Midbrain (tissue), 1 donor: ENCODE results near the gene NOL4L.

Source experiments
- DNase-seq: peaks from one replicate; lab custom pipeline; 2025; lab: John Stamatoyannopoulos, UW

Gene NOL4L

DNA sequence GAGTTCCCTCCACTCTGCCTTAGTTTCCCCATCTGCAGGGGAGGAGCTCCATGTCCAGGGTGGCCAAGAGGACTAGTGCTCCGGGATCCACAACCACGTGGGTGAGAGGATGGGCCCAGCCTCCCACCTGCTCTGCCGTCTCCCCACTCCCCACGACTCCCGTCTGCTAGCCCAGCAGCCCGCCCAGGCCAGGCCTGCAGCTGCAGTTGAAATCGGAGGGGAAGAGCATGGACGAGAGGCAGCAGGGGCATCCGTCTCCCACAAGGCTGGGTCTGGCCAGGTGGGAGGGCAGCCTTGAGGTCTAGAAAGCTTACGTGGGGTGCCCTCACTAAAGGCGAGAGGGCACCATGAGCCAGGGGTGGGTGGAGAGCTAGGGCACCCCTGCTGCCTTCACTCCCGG is 8.6 kb downstream of the NOL4L start:
- no peak for DNase-seq

DNA sequence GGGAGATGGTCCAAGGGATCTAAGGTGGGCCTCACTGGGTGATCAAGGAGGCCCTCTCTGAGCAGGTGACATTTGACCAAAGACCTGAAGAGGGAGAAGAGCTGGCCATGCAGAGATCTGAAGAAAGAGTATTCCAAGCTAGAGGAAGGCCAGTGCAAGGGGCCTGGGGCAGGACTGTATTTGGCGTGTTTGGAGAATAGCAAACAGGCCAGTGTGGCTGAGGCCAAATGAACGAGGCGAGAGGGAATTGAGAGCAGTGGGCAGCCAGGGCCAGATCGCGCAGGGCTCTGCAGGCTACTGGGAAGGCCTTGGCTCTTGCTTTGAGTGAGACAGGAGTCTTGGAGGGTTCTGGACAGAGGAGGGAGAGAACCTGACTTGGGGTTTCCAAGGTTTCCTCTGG is 9.3 kb downstream of the NOL4L start:
- no peak for DNase-seq

DNA sequence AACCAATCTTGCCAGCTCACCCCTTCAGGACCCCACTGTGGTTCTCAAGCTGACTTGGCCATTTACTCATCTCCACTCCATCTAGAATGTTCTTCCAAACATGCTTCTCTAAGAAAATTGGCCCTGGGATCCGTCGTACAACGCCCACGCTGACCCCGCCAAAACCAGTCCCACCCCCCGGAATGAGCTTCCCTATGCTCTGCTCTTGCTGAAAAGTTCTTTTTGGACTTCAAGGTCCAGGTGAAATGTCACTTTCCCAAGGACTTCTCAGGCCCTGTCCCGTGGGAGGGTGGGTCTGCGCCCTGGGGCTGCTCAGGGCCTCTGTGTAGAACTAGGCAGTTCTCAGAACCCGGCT is 9.9 kb downstream of the NOL4L start:
- DNase-seq: no peak

DNA sequence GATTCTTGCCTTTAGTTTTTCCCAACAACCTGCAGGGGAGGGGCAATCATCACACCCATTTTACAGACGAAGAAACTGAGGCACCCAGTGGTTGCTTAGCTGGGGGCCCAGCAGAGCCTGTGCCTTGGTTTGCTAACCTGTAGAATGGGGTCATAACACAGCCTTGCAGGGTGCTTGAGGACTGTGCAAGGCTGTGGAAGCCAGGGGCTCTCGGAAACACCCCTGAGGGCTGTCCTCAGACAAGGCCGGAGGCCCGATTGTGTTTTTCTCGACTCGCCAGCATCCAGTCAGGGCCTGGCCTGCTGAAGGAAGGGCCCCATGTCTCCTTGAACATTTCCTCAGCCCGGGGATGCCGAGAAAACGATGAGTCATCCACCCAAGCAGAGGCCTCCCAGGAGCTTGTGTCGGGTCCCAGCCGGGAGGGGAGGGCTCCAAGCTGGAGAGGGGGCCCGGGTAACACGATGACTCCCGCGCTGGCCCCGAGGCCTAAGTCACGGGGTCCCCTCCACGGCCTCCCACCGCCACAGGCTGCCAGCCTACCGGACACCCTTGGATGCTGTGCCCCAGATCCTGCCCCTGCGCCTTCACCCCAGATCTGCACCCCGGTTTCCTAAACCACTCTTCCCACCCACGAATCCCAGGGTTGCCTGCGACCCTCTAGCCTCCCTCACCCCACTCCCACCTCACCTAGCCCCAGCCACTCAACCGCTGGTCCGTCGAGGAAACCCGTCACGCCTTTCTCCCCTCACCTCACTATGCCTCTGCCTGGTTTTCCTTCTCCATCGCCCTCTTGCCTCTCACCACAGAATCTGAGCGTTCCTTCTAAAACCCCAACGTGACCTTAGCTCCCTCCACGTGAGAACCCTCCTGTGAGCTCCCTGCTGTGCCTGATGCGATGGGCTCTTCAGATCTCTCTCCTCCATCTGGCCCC is 10.6 kb downstream of the NOL4L start:
- DNase-seq: peak; percentile 6

DNA sequence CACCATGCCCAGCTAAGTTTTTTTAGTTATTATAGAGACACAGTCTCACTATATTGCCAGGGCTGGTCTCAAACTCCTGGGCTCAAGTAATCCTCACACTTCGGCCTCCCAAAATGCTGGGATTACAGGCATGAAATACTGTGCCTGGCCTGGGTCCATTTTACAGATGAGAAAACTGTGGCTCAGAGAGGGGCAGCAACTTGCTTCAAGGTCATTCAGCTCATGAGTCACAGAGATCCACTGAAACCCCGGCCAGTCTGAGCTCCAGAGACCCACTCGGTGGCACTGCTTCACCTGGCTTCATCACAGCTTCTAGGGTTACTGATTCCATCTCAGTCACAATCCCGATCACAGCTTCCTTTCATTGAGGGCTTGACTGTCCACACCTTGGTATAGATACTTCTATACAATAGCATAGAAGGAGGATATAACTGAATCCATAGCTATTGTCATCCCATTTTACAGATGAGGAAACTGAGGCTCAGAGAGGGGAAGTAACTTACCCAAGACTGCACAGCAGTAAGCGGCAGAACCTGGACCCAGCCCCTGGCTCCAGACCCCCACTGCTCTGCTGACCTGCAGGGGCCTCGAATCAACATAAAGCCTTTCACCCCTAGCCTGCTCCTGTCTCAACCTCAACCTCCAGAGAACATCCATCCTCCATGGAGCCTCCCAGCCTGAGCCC is 11.8 kb downstream of the NOL4L start:
- DNase-seq: no peak

DNA sequence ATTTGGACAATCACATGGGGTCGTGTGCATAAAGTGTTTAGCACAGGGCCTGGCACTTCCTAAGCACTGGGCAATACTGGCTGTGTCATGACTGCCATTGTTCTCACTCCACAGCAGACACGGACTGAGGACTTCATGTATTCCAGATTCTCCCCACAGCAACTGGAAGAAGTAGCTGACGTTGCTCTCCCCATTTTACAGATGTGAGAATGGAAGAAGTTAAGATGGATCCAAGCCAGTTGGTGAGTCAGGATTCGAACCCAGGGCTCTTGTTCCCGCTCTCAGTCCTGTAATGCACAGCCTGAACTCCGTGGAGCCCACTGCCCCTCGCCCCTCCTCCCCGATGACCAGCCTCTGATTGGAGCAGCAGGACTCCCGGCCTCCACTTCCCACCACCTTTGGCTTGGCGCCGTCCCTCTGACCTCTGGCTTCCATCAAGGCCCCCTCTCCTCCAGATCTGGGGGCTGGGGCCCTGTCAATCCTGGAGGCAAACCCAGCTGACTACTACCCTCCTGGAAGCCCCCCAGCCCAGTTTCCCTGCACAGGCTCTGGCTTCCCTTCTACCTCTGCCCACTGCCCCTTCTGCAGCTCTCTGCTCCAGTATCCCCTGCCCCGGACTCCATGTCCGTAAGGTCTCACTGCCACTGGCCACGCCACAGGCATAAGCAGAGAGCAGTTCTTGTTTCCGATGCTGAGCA is 12.7 kb downstream of the NOL4L start:
- DNase-seq: no peak

DNA sequence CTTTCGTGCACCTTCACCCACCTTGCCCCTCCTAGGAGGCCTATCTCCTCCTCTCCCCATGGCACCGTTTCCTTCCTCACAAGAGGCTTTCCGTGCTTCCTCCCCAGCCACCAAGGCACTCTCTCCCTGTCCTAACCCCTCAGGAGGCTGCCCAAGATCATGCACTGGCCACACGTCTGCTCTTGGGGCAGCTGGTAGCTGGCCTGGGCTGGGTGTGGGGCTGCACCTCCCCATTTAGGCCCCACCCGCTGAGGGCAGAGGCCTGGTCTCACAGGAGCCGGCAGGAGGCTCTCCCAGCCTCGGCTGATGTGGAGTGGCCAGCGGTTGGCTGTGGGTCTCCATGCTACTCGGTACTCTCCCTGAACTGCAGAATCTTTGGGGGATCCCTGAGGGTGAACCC is 13.6 kb downstream of the NOL4L start:
- no peak for DNase-seq

DNA sequence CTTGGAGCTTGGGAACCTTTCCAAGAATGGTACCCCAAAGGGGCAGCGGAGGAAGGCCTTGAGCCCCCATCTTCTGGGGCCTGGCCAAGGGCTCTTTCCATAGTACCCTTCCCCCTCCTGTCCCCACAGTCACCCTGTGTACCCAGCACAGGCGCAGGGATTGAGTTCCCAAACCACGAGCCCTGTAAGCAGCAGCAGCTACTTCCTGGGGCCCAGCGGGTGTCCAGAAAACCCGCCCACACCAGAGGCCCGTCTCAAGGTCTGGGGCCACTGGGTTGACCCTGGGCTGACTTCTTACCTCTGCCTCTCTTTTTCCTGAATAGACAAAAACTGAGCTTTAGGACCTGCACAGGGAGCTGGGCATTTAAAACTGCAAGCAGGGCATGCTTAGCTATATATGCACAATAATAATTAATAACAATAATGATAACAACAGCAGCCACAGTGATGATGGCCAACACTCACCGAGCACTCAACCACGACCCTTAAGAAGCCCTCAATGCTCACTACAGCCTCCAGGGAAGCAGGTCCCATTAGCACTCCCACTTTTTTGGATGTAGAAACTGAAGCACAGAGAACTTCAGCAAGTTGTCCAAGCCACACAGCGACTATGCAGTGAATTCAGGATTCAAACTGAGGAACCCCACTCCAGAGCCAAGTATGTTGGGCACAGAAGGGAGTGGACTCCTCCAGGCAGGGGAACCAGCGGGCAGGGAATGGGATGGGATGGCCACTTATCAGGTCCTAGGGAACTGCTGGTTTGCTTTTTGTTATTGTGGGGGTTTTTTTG is 14.5 kb downstream of the NOL4L start:
- DNase-seq: peak; percentile 6

DNA sequence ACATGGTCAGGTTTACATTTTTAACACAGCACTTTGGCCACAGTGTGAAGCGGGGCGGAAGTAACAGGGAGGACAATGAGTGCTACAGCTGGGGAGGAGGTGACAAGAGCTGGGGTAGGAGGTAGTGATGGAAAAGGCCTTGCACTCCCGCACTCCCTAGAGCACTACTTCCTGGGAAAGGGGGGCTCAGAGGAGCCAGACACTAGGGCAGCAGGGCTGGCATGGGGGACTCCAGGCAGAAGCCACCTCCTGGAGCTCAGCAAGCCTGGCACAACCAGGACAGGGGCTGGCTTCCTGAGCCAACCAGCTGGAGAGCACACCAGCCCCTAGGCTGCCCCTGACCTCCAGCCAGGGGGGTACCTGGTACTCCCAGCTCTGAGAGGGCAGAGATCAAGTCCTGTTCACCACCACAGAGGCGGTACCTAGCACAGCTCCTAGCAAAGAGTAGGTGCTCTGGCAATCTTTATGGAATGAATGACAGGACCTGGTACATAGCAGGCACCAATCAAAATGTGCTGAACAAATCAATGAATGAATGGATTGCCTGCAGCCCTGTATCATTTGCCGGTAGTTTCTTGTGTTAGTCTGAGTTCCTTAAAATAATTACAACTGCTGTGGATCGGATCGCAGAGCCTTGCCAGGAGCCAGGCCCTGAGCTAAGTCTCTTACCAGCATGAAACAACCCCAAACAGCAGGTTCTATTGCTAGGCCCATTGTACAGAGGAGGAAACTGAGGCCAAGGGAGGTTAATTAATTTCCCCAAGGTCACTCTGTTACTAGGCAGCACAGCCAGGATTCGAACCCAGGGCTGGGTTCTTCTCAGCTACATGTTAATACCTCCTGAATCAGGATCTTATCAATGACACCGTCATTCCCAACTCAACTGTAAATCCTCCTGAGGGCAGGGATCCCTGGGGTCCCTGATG is 15.5 kb downstream of the NOL4L start:
- no peak for DNase-seq

DNA sequence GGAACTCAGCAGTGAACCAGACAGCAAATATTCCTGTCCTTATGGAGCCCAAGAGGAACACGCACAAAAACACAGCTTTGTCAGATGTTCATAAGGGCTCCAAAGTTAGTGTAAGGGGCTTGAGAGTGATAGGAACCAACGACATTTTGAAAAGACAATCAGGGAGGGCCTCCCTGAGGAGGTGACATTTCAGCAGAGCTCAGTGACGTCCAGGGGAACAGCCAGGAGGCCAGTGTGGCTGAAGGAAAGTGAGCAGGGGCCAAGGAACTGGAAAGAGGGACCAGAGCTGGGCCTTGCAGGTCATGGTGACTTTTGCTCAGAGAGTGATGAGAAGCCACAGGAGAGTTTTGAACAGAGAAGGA is 16.1 kb downstream of the NOL4L start:
- DNase-seq: no peak

DNA sequence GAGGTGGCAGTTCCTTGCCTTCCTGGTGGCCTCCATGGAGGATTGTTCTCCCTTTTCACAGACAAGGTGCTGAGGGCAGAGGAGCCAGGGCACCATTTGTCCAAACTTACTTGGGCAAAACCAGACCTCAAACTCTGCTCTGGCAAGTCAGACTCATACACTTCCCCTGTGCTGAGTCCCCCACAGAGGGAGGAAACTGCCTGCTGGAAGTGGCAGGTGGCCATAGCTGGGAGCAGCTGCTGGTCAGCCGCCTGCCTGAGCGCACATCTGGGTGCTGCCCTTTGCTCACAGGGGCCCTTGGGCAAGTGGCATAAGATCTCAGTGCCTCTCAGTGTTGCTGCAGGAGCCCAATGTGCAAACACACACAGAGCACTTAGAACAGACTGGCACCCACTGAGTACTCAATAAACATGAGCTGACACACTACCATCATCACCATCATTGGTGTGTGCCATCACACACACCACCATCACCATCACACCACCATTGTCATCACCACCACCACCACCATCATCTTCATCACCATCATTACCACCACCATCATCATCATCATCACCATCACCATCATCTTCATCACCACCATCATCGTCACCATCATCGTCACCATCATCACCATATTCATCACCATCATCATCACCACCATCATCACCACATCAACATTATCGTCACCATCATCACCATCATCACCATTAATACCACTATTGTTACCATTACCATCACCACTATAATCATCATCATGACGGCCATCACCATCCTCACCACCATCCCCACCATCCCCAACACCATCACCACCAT is 17.6 kb downstream of the NOL4L start:
- no peak for DNase-seq

DNA sequence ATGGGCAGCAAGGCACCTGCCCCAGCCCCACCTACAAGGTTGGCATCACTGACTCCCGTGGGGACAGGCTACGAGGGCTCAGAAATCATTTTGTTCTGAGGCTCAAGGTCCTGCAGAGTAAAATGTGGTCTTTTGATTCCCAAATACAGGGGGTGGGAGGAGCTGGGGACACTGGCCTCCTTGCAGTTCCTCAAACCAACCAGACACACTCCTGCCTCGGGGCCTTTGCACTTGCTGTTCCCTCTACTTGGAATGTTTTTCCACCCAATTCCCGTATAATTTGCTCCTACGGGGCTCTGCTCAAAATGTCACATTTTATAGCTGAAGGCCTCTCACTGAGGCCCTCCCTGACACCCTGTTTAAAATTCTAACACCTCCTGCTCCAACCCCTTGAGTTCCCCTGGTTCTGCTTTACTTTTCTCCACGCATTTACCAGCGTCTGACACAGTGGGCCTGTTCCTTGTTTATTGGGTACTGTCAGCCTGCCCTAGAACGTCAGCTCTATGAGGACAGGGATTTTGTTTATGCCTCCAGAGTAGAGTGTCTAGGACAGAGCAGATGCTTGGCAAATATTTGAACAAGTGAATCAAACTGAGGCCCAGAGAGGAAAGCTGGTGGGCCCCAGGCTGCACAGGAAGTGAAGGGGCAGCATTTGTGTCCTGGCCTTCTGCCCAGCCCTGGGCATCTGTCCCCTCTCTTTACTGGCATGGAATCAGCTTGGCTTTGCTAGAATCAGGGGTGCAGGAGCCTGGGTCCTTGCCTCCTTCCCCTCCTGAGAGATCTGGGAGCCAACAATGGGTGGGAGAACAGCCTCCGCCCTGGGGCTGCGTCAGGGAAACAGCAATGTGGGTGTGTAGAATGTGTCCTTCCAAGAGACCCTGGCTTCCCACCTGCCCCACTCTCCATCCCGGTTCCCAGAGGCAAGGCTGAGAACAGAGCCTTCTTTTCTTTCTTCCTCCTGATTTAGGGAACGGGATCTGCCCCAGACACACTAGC is 18.5 kb downstream of the NOL4L start:
- DNase-seq: no peak

DNA sequence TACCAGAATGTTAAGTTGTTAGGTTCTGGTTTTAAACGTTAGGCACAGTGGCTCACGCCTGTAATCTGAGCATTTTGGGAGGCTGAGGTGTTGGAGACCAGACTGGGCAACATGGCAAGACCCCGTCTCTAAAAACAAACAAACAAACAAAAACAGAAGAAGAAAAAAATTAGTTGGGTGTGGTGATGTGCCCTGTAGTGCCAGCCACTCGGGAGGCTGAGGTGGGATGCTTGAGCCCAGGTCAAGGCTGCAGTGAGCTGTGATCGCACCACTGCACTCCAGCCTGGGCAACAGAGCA is 19.4 kb downstream of the NOL4L start:
- DNase-seq: no peak

DNA sequence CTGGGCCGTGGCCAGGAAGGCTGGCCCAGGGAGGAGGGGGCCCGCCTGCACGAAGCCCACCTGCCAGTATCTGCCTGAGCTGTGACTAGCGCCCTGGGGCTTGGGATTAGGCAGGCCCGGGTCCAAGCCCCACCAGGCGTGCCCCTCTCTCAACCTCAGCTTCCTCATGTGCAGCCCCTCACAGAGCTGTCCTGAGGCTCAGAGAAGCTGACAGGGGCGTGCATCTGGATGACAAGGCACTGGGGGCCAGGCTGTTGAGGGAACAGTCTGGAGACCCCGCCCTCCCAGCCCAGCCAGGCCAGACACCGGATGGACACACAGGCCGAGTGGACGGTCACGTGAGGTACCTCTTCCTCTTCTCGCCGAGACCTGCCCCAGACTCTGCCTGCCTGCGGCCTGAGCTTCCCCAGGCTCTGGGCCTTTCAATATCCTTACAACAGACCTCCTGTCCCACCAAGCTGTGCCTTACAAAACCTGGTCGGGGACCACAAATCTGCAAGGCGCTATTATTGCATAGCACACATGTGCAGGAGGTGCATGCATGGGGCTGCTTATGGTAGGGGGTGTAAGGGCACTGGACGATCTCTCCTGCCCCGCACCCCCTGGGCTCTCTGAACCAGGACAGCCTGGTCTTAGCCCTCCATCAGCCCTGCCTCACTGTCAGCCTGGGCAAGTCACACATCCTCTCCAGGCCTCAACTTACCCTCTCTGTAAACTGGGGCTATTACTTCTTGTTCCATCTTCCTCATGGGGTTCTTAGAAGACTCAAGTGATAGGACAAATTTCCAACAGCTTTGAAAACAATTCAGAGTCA is 20.0 kb downstream of the NOL4L start:
- peak; percentile 33 for DNase-seq

DNA sequence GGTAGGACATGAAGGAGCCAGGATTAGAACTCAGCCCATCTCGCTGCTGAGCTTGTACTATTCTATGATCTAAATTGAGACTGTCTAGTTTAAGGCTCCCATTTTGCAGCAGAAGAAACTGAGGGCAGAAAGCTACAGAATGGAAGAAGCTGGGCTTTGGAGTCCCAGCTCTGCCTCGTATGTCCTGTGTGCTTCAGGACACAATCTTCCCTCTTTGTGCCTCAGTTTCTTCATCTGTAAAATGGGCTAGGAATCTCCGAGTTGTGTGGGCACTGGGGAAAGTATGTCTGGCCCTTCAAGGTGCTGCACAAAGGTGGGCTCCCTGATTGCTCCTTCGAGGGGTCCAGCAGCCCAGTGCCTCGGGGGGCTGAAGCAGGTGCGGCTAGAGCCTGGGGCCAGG is 20.7 kb downstream of the NOL4L start:
- no peak for DNase-seq

DNA sequence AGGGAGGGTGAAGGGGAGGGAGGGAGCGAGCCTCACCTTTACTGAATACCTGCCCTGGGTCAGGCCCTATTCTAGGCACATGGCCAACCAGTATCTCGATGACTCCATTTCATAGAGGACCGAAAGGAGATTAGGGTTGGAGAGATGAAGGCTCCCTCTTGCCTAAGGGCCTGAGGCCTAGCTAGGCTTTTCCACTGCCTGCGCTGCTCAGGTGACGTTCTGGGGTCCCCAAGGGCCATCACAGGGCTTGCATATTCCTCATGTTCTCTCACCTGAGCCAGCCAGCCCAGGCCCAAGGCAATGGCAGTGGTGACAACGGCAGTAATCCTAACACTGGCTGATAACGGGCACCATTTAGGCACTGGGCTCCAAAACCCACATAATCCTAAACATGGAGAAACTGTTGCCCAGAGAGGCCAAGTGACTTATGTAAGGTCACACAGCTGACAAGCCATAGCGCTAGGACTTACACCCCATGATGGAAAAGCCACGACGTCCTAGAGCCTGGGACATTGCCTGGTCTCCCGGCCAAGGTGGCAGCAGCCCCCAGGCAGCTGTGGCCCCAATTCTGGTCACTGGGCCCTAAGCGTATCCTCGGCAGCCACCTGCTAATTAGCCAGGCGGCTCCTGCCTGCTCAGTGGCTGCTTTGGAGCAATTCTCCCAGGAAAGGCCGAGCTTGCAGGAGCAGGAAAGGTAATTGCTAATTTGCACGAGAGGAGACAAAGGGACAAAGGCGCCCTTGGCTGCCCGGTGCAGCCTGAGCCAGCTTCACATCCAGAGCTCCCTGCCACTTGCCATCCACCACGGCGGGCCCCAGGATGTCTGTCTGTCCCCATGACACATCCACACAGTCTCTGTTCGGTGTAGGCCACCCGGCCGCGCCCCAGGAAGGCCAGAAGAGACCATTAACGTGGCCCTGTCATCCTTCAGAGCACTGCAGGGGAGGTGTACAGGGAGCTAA is 21.5 kb downstream of the NOL4L start:
- no peak for DNase-seq

DNA sequence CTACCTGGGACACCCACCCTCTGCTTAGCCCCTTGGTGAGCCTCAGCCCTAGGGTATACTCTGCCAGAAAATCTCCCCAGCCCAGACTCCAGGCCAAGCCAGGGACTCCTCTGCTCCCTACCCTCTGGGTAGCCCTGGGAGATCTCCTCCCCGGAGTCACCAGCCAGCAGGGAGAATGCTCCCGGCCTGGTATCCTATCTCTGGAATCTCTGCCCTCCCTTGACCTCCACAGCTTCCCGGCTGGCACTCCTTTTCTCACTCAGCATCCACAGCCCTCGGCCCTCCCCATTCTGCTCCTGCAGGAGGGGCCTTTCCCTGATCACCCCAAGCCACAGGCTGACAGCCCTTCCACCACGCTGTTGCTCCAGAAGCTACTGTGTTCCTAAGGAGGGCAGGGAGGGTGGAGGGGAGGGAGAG is 22.6 kb downstream of the NOL4L start:
- DNase-seq: no peak
